GM18870 (cell line): ENCODE data around the gene TMEM35A.
"Not testable (repeated sequence)": the region's sequence is repeated elsewhere in the genome, so short reads cannot be mapped to it uniquely, and the experiment has no call there.

ENCODE experiments used
- ATAC-seq: cut with Tn5 transposase; IDR thresholded peaks from one replicate; pipeline ENCODE4 v1.9.1; 2021; ENCODE audit warnings: moderate library complexity; ENCODE audit not compliant: unreplicated experiment

The TMEM35A gene

GRCh38 chrX:101078716-101079598, at the start of gene TMEM35A:
TMEM35A (plus strand) TSS chrX:101078879; CDS start chrX:101079003, 124 bp downstream.
- no peak for ATAC-seq

- no peak for ATAC-seq
Measured at GRCh38 chrX:101029665-101030064, 49.0 kb upstream of the TMEM35A start.

- no peak for ATAC-seq
Measured at GRCh38 chrX:101037231-101037630, 41.4 kb upstream of the TMEM35A start.

- ATAC-seq: no peak
Measured at GRCh38 chrX:101040197-101040596, 38.5 kb upstream of the TMEM35A start.

- ATAC-seq: no peak
Measured at GRCh38 chrX:101051153-101051548, 27.5 kb upstream of the TMEM35A start.

GRCh38 chrX:101051549-101052302, 27.0 kb upstream of the TMEM35A start, which contains the start of gene TRMT2B:
TRMT2B (minus strand) TSS chrX:101052111; CDS start chrX:101042289, 9,822 bp downstream.
- ATAC-seq: peak; percentile 85

GRCh38 chrX:101056551-101056950, 22.1 kb upstream of the TMEM35A start:
- not testable (repeated sequence) for ATAC-seq

GRCh38 chrX:101057093-101057714, 21.5 kb upstream of the TMEM35A start:
- ATAC-seq: peak; percentile 93

GRCh38 chrX:101062176-101062575, 16.5 kb upstream of the TMEM35A start:
- ATAC-seq: no peak

GRCh38 chrX:101071582-101071981, 7.1 kb upstream of the TMEM35A start:
- no peak for ATAC-seq

- ATAC-seq: no peak
Measured at GRCh38 chrX:101079736-101080270, 1.1 kb downstream of the TMEM35A start.

GRCh38 chrX:101080326-101081124, 1.8 kb downstream of the TMEM35A start:
- no peak for ATAC-seq

- ATAC-seq: no peak
Measured at GRCh38 chrX:101081231-101081630, 2.6 kb downstream of the TMEM35A start.

- no peak for ATAC-seq
Measured at GRCh38 chrX:101091817-101092216, 13.1 kb downstream of the TMEM35A start.

GRCh38 chrX:101097546-101098453, 19.1 kb downstream of the TMEM35A start, which contains the start of gene CENPI:
CENPI (plus strand) TSS chrX:101098204; CDS start chrX:101101071, 2,867 bp downstream.
- ATAC-seq: peak; percentile 96

GRCh38 chrX:101108284-101108683, 29.6 kb downstream of the TMEM35A start:
- no peak for ATAC-seq

GRCh38 chrX:101117701-101118100, 39.0 kb downstream of the TMEM35A start:
- ATAC-seq: no peak

GRCh38 chrX:101136235-101136634, 57.6 kb downstream of the TMEM35A start:
- ATAC-seq: no peak
